ENCODE data around the gene UGT1A6.

DNA sequence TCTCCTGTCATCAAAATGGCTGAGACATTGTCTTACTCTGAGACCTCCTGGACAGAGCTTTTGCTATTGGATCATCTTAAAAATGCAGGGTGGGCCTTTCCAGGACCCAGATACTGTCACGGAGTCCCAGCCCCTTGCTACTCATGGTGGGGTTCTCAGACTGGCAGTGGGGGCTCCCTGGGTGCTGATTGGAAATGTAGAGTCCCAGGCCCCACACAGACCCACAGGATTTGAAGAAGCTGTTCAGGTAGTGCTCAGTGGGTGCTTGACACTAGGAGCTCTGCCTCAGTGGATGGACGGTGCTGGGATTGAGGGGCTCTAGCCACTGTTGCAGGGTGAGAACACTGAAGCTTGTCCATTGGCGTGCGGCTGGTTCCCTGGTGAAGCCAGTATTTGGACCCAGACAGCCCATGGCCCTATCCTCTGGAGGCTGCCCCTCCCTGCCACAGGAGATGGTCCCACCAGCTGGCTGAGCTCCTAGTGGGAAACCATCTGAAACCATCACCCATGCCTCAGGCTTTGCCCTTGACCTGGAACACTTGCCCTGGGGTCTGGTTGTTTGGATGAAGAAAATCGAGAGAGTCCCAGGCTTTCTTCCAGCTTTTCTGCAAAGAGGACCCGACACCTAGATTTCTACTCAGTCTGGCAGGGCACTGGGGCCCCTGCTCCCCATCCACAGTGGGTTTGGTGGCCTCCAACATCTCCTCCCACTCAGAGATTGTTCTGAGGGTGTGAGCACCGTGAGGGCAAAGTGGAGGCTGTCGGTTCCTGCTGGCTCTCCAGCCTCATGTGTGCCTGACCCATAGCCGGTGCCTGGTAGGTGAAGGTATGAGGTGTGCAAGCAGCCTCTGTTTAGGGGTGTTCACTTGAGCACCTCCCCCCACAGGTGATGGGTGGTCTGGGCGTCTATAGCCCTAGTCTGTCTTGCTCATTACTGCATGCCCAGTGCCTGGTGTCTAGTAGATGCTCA lies 115.6 kb downstream of the UGT1A6 start:
- TF ChIP-seq, protein P1, sequence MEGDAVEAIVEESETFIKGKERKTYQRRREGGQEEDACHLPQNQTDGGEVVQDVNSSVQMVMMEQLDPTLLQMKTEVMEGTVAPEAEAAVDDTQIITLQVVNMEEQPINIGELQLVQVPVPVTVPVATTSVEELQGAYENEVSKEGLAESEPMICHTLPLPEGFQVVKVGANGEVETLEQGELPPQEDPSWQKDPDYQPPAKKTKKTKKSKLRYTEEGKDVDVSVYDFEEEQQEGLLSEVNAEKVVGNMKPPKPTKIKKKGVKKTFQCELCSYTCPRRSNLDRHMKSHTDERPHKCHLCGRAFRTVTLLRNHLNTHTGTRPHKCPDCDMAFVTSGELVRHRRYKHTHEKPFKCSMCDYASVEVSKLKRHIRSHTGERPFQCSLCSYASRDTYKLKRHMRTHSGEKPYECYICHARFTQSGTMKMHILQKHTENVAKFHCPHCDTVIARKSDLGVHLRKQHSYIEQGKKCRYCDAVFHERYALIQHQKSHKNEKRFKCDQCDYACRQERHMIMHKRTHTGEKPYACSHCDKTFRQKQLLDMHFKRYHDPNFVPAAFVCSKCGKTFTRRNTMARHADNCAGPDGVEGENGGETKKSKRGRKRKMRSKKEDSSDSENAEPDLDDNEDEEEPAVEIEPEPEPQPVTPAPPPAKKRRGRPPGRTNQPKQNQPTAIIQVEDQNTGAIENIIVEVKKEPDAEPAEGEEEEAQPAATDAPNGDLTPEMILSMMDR (IDR thresholded peaks at IDR 0.05) = no peak
- TF ChIP-seq POLR2A (IDR thresholded peaks at IDR 0.05) = no peak
- TF ChIP-seq POLR2AphosphoS5 (IDR thresholded peaks at IDR 0.05) = no peak
- no peak for TF ChIP-seq EP300 (IDR thresholded peaks at IDR 0.05)
